Measurements from ENCODE around the gene PDE4D. TPM values are rescaled to one million over a fixed set of nuclear protein-coding genes. Genes with fewer than 3 reads are reported as not detected.

Gene PDE4D
- total and polyA plus RNA-seq, 10 of the 15 experiments (the other 5 are each of a cell fraction or from before 2014, with no cell fraction given) = 0.87 to 4.1 (median 2.2) TPM

DNA sequence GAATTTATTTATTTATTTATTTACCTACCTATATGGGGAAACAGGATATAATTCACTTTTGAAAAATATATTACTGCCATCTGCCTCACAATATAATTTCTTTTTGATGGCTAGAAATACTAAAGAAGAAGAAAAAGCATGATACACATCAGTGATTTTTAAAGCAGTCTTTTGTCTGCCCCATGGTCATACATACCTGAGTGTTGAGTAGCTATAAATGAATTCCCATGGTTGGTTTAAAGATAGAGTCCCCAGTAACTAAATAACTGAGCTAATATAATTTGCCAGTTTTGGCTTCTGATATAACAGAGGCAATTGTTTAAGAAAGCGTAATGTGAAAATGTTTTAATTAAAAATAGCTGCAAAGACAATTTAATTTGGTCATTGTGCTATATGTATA is 447.8 kb downstream of the PDE4D start:
- no peak for FAIRE-seq
- no peaks in the 10 kb centered on the region for H3K4me1 ChIP-seq (ENCODE audit: control insufficient read depth, insufficient read depth, low read length)
- H3K9ac ChIP-seq (ENCODE audit: control insufficient read depth, insufficient read depth, low read length) = no peak overlapping the region
- no peaks in the 10 kb centered on the region for H4K20me1 ChIP-seq (ENCODE audit: control insufficient read depth, insufficient read depth)
- WGBS (ENCODE audit: insufficient coverage, insufficient replicate concordance, low lambda C conversion rate, missing lambda C conversion rate) = 97% methylated on average over 1 of the region's 1 CpG
- no TSS peak for BruUV-seq (replicated peaks)
- no peaks in the 10 kb centered on the region for H3K79me2 ChIP-seq (ENCODE audit: control insufficient read depth, insufficient read depth, low read length)
- no peak overlapping the region for H3K4me2 ChIP-seq (ENCODE audit: control insufficient read depth, insufficient read depth)
- no peaks in the 10 kb centered on the region for H3K9me3 ChIP-seq (replicated peaks; ENCODE audit: control insufficient read depth, insufficient read depth, low read length)
- POLR2A ChIA-PET = no interaction called here
- RAD21 ChIA-PET (ENCODE audit: unreplicated experiment) = no interaction called here
- ATAC-seq = no peak
- no peak overlapping the region for H2AFZ ChIP-seq (ENCODE audit: control insufficient read depth, low read depth, low read length)
- TF ChIP-seq TCF12 (IDR thresholded peaks at IDR 0.05; ENCODE audit: low read depth, low read length) = no peak
- no peak for TF ChIP-seq SMARCA5 (IDR thresholded peaks at IDR 0.05)
- no peak for TF ChIP-seq RELB (IDR thresholded peaks at IDR 0.05; ENCODE audit: low read depth)
- TF ChIP-seq RAD21 (IDR thresholded peaks at IDR 0.05; ENCODE audit: insufficient read depth, low read depth, low read length) = no peak
- TF ChIP-seq CHD1 (IDR thresholded peaks at IDR 0.05; ENCODE audit: low read depth, low read length) = no peak
- no peak for TF ChIP-seq KLF5 (IDR thresholded peaks at IDR 0.05; ENCODE audit: partially characterized antibody)
- TF ChIP-seq, protein P1, sequence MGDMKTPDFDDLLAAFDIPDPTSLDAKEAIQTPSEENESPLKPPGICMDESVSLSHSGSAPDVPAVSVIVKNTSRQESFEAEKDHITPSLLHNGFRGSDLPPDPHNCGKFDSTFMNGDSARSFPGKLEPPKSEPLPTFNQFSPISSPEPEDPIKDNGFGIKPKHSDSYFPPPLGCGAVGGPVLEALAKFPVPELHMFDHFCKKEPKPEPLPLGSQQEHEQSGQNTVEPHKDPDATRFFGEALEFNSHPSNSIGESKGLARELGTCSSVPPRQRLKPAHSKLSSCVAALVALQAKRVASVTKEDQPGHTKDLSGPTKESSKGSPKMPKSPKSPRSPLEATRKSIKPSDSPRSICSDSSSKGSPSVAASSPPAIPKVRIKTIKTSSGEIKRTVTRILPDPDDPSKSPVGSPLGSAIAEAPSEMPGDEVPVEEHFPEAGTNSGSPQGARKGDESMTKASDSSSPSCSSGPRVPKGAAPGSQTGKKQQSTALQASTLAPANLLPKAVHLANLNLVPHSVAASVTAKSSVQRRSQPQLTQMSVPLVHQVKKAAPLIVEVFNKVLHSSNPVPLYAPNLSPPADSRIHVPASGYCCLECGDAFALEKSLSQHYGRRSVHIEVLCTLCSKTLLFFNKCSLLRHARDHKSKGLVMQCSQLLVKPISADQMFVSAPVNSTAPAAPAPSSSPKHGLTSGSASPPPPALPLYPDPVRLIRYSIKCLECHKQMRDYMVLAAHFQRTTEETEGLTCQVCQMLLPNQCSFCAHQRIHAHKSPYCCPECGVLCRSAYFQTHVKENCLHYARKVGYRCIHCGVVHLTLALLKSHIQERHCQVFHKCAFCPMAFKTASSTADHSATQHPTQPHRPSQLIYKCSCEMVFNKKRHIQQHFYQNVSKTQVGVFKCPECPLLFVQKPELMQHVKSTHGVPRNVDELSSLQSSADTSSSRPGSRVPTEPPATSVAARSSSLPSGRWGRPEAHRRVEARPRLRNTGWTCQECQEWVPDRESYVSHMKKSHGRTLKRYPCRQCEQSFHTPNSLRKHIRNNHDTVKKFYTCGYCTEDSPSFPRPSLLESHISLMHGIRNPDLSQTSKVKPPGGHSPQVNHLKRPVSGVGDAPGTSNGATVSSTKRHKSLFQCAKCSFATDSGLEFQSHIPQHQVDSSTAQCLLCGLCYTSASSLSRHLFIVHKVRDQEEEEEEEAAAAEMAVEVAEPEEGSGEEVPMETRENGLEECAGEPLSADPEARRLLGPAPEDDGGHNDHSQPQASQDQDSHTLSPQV (IDR thresholded peaks at IDR 0.05) = no peak
- TF ChIP-seq SMAD5 (IDR thresholded peaks at IDR 0.05; ENCODE audit: low read depth) = no peak
- TF ChIP-seq ZNF384 (IDR thresholded peaks at IDR 0.05; ENCODE audit: borderline replicate concordance, low read depth, low read length) = no peak
- no peak for TF ChIP-seq ZNF274 (IDR thresholded peaks at IDR 0.05; ENCODE audit: insufficient read depth, insufficient read length)
- TF ChIP-seq NFIC (IDR thresholded peaks at IDR 0.05; ENCODE audit: low read depth, low read length) = no peak
- TF ChIP-seq RBBP5 (conservative IDR thresholded peaks at IDR 0.05) = no peak
- TF ChIP-seq, protein P2, sequence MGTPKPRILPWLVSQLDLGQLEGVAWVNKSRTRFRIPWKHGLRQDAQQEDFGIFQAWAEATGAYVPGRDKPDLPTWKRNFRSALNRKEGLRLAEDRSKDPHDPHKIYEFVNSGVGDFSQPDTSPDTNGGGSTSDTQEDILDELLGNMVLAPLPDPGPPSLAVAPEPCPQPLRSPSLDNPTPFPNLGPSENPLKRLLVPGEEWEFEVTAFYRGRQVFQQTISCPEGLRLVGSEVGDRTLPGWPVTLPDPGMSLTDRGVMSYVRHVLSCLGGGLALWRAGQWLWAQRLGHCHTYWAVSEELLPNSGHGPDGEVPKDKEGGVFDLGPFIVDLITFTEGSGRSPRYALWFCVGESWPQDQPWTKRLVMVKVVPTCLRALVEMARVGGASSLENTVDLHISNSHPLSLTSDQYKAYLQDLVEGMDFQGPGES (IDR thresholded peaks at IDR 0.05) = no peak
- intact Hi-C loops (cut with micrococcal nuclease; ENCODE audit: unreplicated experiment) = no loop called here
- H3K27me3 ChIP-seq (replicated peaks in 1 of 2; ENCODE audit: control insufficient read depth in 2 of 2, insufficient read depth in 2 of 2, low read length in 1 of 2) = no peaks in the 10 kb centered on the region
- H3K36me3 ChIP-seq (ENCODE audit: control insufficient read depth in 2 of 2, insufficient read depth in 2 of 2, low read length in 1 of 2) = no peaks in the 10 kb centered on the region
- no peak overlapping the region for H3K4me3 ChIP-seq
- DNase-seq (ENCODE audit: low read depth, low spot score) = no peak
- in situ Hi-C loops (cut with MboI) = no loop called here
- CTCF ChIA-PET = no interaction called here
- SMC1A ChIA-PET (ENCODE audit: uncharacterized antibody, unreplicated experiment) = no interaction called here
- H3K27ac ChIP-seq (ENCODE audit: control insufficient read depth, insufficient read depth) = no peak overlapping the region

Measured in GM12878 (cell line).